ENCODE data around the gene TPPP3.
"Not testable (repeated sequence)": the region's sequence is repeated elsewhere in the genome, so short reads cannot be mapped to it uniquely, and the experiment has no call there.

Gene TPPP3

GRCh38 chr16:67417333-67418061 is 24.2 kb upstream of the TPPP3 start:
- H3K27me3 Mint-ChIP-seq = peaks cover 17% of the 10 kb centered on the region
- no peak overlapping the region for H3K27ac Mint-ChIP-seq
- H3K9me3 Mint-ChIP-seq (ENCODE audit: low read depth) = no peaks in the 10 kb centered on the region
- H3K36me3 Mint-ChIP-seq = no peaks in the 10 kb centered on the region
- peaks cover 10% of the 10 kb centered on the region for H3K4me1 Mint-ChIP-seq (ENCODE audit: low read depth)
- peak overlapping the region; percentile 44 for H3K4me3 Mint-ChIP-seq

GRCh38 chr16:67415872-67416793 is 22.8 kb upstream of the TPPP3 start, which contains the start of gene ZDHHC1:
TSS of gene ZDHHC1 (minus strand) at chr16:67416477. CDS start at chr16:67407775, 8,702 bp downstream.
- Mint-ChIP-seq H3K27me3 (peaks cover 16% of the 10 kb centered on the region), H3K4me3 (peak within 1 kb of the TSS; percentile 86), H3K36me3 (no peaks in the 10 kb centered on the region), H3K27ac (no peak within 1 kb of the TSS), H3K4me1 (ENCODE audit: low read depth) (peaks cover 10% of the 10 kb centered on the region), H3K9me3 (ENCODE audit: low read depth) (no peaks in the 10 kb centered on the region)

GRCh38 chr16:67415421-67415820 is 22.1 kb upstream of the TPPP3 start:
- H3K27me3 Mint-ChIP-seq = peaks cover 16% of the 10 kb centered on the region
- H3K9me3 Mint-ChIP-seq (ENCODE audit: low read depth); H3K27ac Mint-ChIP-seq; H3K4me1 Mint-ChIP-seq (ENCODE audit: low read depth); H3K36me3 Mint-ChIP-seq: not testable (repeated sequence)
- H3K4me3 Mint-ChIP-seq = peak overlapping the region; percentile 77

GRCh38 chr16:67413978-67414911 is 20.9 kb upstream of the TPPP3 start:
- Mint-ChIP-seq H3K4me1 (ENCODE audit: low read depth) (peaks cover 10% of the 10 kb centered on the region), H3K36me3 (no peaks in the 10 kb centered on the region), H3K4me3 (peak overlapping the region; percentile 30), H3K27ac (no peak overlapping the region), H3K9me3 (ENCODE audit: low read depth) (no peaks in the 10 kb centered on the region), H3K27me3 (peaks cover 11% of the 10 kb centered on the region)

- no peak overlapping the region for H3K27ac Mint-ChIP-seq
- H3K27me3 Mint-ChIP-seq = peaks cover 9% of the 10 kb centered on the region
- no peak overlapping the region for H3K4me3 Mint-ChIP-seq
- no peaks in the 10 kb centered on the region for H3K36me3 Mint-ChIP-seq
- no peaks in the 10 kb centered on the region for H3K9me3 Mint-ChIP-seq (ENCODE audit: low read depth)
- peaks cover 9% of the 10 kb centered on the region for H3K4me1 Mint-ChIP-seq (ENCODE audit: low read depth)
Measured at GRCh38 chr16:67412294-67412693, 19.0 kb upstream of the TPPP3 start.

- Mint-ChIP-seq H3K9me3 (ENCODE audit: low read depth) (no peaks in the 10 kb centered on the region), H3K4me1 (ENCODE audit: low read depth) (peaks cover 5% of the 10 kb centered on the region), H3K36me3 (no peaks in the 10 kb centered on the region), H3K27ac (no peak overlapping the region), H3K27me3 (peaks cover 6% of the 10 kb centered on the region), H3K4me3 (no peak overlapping the region)
Measured at GRCh38 chr16:67411339-67411738, 18.0 kb upstream of the TPPP3 start.

- Mint-ChIP-seq H3K9me3 (ENCODE audit: low read depth) (no peaks in the 10 kb centered on the region), H3K27ac (no peak overlapping the region), H3K27me3 (peaks cover 4% of the 10 kb centered on the region), H3K4me1 (ENCODE audit: low read depth) (peaks cover 3% of the 10 kb centered on the region), H3K4me3 (no peak overlapping the region), H3K36me3 (no peaks in the 10 kb centered on the region)
Measured at GRCh38 chr16:67409631-67410030, 16.3 kb upstream of the TPPP3 start.

- Mint-ChIP-seq H3K4me3 (no peak overlapping the region), H3K4me1 (ENCODE audit: low read depth) (no peaks in the 10 kb centered on the region), H3K27ac (no peak overlapping the region), H3K27me3 (peaks cover 1% of the 10 kb centered on the region), H3K9me3 (ENCODE audit: low read depth) (no peaks in the 10 kb centered on the region), H3K36me3 (no peaks in the 10 kb centered on the region)
Measured at GRCh38 chr16:67407788-67408452, 14.6 kb upstream of the TPPP3 start.

GRCh38 chr16:67407176-67407787 is 14.0 kb upstream of the TPPP3 start:
- peaks cover 1% of the 10 kb centered on the region for H3K27me3 Mint-ChIP-seq
- H3K9me3 Mint-ChIP-seq (ENCODE audit: low read depth) = no peaks in the 10 kb centered on the region
- no peaks in the 10 kb centered on the region for H3K4me1 Mint-ChIP-seq (ENCODE audit: low read depth)
- no peaks in the 10 kb centered on the region for H3K36me3 Mint-ChIP-seq
- no peak overlapping the region for H3K27ac Mint-ChIP-seq
- no peak overlapping the region for H3K4me3 Mint-ChIP-seq

GRCh38 chr16:67406111-67406971 is 13.0 kb upstream of the TPPP3 start:
- no peak overlapping the region for H3K27ac Mint-ChIP-seq
- H3K4me3 Mint-ChIP-seq = no peak overlapping the region
- H3K4me1 Mint-ChIP-seq (ENCODE audit: low read depth) = no peaks in the 10 kb centered on the region
- H3K9me3 Mint-ChIP-seq (ENCODE audit: low read depth) = no peaks in the 10 kb centered on the region
- H3K27me3 Mint-ChIP-seq = peaks cover 5% of the 10 kb centered on the region
- H3K36me3 Mint-ChIP-seq = no peaks in the 10 kb centered on the region

GRCh38 chr16:67405336-67405735 is 12.0 kb upstream of the TPPP3 start:
- H3K4me1 Mint-ChIP-seq (ENCODE audit: low read depth) = no peaks in the 10 kb centered on the region
- peaks cover 5% of the 10 kb centered on the region for H3K27me3 Mint-ChIP-seq
- no peaks in the 10 kb centered on the region for H3K36me3 Mint-ChIP-seq
- no peaks in the 10 kb centered on the region for H3K9me3 Mint-ChIP-seq (ENCODE audit: low read depth)
- H3K4me3 Mint-ChIP-seq = no peak overlapping the region
- no peak overlapping the region for H3K27ac Mint-ChIP-seq

- H3K4me1 Mint-ChIP-seq (ENCODE audit: low read depth) = no peaks in the 10 kb centered on the region
- H3K4me3 Mint-ChIP-seq = no peak overlapping the region
- H3K27ac Mint-ChIP-seq = no peak overlapping the region
- no peaks in the 10 kb centered on the region for H3K36me3 Mint-ChIP-seq
- H3K27me3 Mint-ChIP-seq = peaks cover 5% of the 10 kb centered on the region
- H3K9me3 Mint-ChIP-seq (ENCODE audit: low read depth) = no peaks in the 10 kb centered on the region
Measured at GRCh38 chr16:67404740-67405226, 11.5 kb upstream of the TPPP3 start.

- Mint-ChIP-seq H3K4me3 (no peak overlapping the region), H3K9me3 (ENCODE audit: low read depth) (no peaks in the 10 kb centered on the region), H3K27me3 (peaks cover 5% of the 10 kb centered on the region), H3K27ac (no peak overlapping the region), H3K36me3 (no peaks in the 10 kb centered on the region), H3K4me1 (ENCODE audit: low read depth) (no peaks in the 10 kb centered on the region)
Measured at GRCh38 chr16:67403976-67404555, 10.8 kb upstream of the TPPP3 start.

Measured in activated naive CD8-positive, alpha-beta T cell (primary cell).